ENCODE measurements around the gene STRA6.

Gene STRA6

GRCh38 chr15:74184582-74185091 lies 17.9 kb downstream of the STRA6 start:
- FAIRE-seq: no peak
- no peak for DNase-seq (ENCODE audit: insufficient read length, low spot score)

- DNase-seq (ENCODE audit: insufficient read length, low spot score): no peak
- no peak for FAIRE-seq
Measured at GRCh38 chr15:74182131-74182530, 20.5 kb downstream of the STRA6 start.

GRCh38 chr15:74180881-74181602 lies 21.5 kb downstream of the STRA6 start:
- DNase-seq (ENCODE audit: insufficient read length, low spot score) (no peak), FAIRE-seq (no peak)

- DNase-seq (ENCODE audit: insufficient read length, low spot score): no peak
- FAIRE-seq: no peak
Measured at GRCh38 chr15:74179983-74180880, 22.4 kb downstream of the STRA6 start.

GRCh38 chr15:74179101-74179841 lies 23.3 kb downstream of the STRA6 start:
- DNase-seq (ENCODE audit: insufficient read length, low spot score) (no peak), FAIRE-seq (no peak)

GRCh38 chr15:74178326-74179100 lies 24.1 kb downstream of the STRA6 start:
- FAIRE-seq: no peak
- no peak for DNase-seq (ENCODE audit: insufficient read length, low spot score)

- no peak for FAIRE-seq
- DNase-seq (ENCODE audit: insufficient read length, low spot score): no peak
Measured at GRCh38 chr15:74176262-74177214, 26.0 kb downstream of the STRA6 start.

- FAIRE-seq (no peak), DNase-seq (ENCODE audit: insufficient read length, low spot score) (no peak)
Measured at GRCh38 chr15:74175271-74176191, 27.1 kb downstream of the STRA6 start.

GRCh38 chr15:74174958-74175253 lies 27.7 kb downstream of the STRA6 start:
- FAIRE-seq (no peak), DNase-seq (ENCODE audit: insufficient read length, low spot score) (no peak)

GRCh38 chr15:74174219-74174957 lies 28.2 kb downstream of the STRA6 start:
- DNase-seq (ENCODE audit: insufficient read length, low spot score): no peak
- no peak for FAIRE-seq

GRCh38 chr15:74173380-74174218 lies 29.0 kb downstream of the STRA6 start, which contains the start of gene ISLR:
ISLR (plus strand) TSS chr15:74173710; CDS start chr15:74174859, 1,149 bp downstream.
- DNase-seq (ENCODE audit: insufficient read length, low spot score): no peak
- no peak for FAIRE-seq

- no peak for DNase-seq (ENCODE audit: insufficient read length, low spot score)
- FAIRE-seq: no peak
Measured at GRCh38 chr15:74172701-74173379, 29.7 kb downstream of the STRA6 start.

- DNase-seq (ENCODE audit: insufficient read length, low spot score) (no peak), FAIRE-seq (no peak)
Measured at GRCh38 chr15:74171965-74172541, 30.5 kb downstream of the STRA6 start.

GRCh38 chr15:74170875-74171578 lies 31.6 kb downstream of the STRA6 start:
- DNase-seq (ENCODE audit: insufficient read length, low spot score) (no peak), FAIRE-seq (no peak)

Measured in GM19239 (cell line).